Thoracic aorta (tissue), 2 donors: Measurements from ENCODE around the gene LILRB4. TPM values are rescaled to one million over a fixed set of nuclear protein-coding genes. Genes with fewer than 3 reads are reported as not detected.
A peak's percentile ranks its signal among the peaks of the same experiment; 100 is the strongest.
"Not testable (repeated sequence)": the region's sequence is repeated elsewhere in the genome, so short reads cannot be mapped to it uniquely, and the experiment has no call there.

Source experiments
- ATAC-seq: fragments of 150-250 bp; one replicate; pipeline ENCODE4 v1.8.0; 2017; ENCODE audit warnings: low read depth; ENCODE audit not compliant: insufficient number of reproducible peaks, low FRiP score
- DNase-seq: peaks from one replicate; pipeline ENCODE4 v3.0.0-alpha.2; 2020; ENCODE audit warnings: low spot score
- H3K27ac ChIP-seq, 2 donors: fragments of 200-600 bp; sonication (generic); 1 replicate in 1 of 2; 2 replicates in 1 of 2; pipeline ENCODE4 v1.5.1; 2016; ENCODE audit warnings: mild to moderate bottlenecking in 2 of 2, moderate library complexity in 2 of 2
- H3K27me3 ChIP-seq: fragments of 200-600 bp; sonication (generic); replicated peaks from 2 replicates; pipeline ENCODE4 v1.6.0; 2016; ENCODE audit warnings: mild to moderate bottlenecking; ENCODE audit not compliant: insufficient read depth
- H3K36me3 ChIP-seq: fragments of 200-600 bp; sonication (generic); one replicate; pipeline ENCODE4 v1.5.1; 2016
- H3K4me1 ChIP-seq, 2 donors: fragments of 200-600 bp; sonication (generic); 1 replicate in 1 of 2; 2 replicates in 1 of 2; pipeline versions ENCODE4 v1.5.1 to v1.6.0; 2016; ENCODE audit warnings: low read depth in 2 of 2, mild to moderate bottlenecking in 1 of 2; ENCODE audit not compliant: control insufficient read depth in 1 of 2
- H3K4me3 ChIP-seq: fragments of 200-600 bp; sonication (generic); 2 replicates; pipeline ENCODE4 v1.5.1; 2016; ENCODE audit warnings: mild to moderate bottlenecking
- H3K9me3 ChIP-seq: fragments of 200-600 bp; sonication (generic); 2 replicates; pipeline ENCODE4 v1.5.1; 2016
- total RNA-seq, 2 donors: library from RNA; depleted of rRNA; stranded (reverse); fragments of >200 nt; gene quantifications; one replicate each; pipeline versions ENCODE4 v1.1.0 to v1.2.3, GENCODE V29; 2016
- TF ChIP-seq, protein P1 (sequence below): fragments of 200-600 bp; sonication (generic); IDR thresholded peaks from one replicate; pipeline ENCODE4 v1.5.1; 2019; ENCODE audit warnings: antibody characterized with exemption

LILRB4 gene
- total RNA-seq, 2 donors from 2014 or later = 8.5 to 22.5 TPM

DNA sequence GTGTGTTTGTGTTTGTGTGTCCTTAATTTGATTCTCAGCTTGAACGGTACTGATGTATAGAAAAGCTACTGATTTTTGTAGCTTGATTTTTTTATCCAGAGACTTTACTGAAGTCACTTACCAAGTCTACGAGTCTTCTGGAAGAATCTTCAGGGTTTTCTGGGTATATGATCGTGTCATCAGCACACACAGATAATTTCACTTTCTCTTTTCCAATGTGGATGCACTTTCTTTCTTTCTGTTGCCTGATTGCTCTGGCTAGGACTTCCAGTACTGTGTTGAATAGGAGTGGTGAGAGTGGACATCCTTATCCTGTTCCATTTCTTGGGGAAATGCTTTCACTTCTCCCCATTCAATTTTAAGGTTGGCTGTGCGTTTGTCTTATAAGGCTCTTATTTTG is 40.4 kb upstream of the LILRB4 start:
- DNase-seq = no peak
- no peak overlapping the region for H3K27ac ChIP-seq
- H3K9me3 ChIP-seq = no peaks in the 10 kb centered on the region
- H3K27me3 ChIP-seq = no peaks in the 10 kb centered on the region
- H3K4me1 ChIP-seq = no peaks in the 10 kb centered on the region
- H3K36me3 ChIP-seq = no peaks in the 10 kb centered on the region
- no peak overlapping the region for H3K4me3 ChIP-seq
- no peak for ATAC-seq
- TF ChIP-seq, protein P1, sequence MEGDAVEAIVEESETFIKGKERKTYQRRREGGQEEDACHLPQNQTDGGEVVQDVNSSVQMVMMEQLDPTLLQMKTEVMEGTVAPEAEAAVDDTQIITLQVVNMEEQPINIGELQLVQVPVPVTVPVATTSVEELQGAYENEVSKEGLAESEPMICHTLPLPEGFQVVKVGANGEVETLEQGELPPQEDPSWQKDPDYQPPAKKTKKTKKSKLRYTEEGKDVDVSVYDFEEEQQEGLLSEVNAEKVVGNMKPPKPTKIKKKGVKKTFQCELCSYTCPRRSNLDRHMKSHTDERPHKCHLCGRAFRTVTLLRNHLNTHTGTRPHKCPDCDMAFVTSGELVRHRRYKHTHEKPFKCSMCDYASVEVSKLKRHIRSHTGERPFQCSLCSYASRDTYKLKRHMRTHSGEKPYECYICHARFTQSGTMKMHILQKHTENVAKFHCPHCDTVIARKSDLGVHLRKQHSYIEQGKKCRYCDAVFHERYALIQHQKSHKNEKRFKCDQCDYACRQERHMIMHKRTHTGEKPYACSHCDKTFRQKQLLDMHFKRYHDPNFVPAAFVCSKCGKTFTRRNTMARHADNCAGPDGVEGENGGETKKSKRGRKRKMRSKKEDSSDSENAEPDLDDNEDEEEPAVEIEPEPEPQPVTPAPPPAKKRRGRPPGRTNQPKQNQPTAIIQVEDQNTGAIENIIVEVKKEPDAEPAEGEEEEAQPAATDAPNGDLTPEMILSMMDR = no peak

DNA sequence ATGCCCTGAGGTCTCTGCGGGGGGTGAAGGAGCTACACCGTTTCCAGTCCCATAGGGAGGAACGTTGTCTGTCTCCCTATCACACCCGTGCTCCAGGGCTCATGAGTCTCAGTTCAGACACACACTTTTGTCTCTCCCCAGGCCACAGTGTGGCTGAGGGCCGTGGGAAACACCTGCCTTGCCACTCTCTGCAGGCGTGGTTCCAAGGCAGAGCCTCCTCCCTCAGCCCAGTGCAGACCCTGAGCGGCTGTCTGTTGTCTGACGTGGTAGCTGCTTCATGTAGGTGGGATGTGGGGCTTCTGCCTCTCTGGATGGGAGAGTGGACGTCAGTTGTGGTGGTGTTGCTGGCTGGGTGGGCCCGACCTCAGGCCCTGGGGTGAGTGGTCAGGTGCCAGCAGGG is 38.6 kb upstream of the LILRB4 start:
- H3K27ac ChIP-seq, H3K4me1 ChIP-seq, DNase-seq, H3K27me3 ChIP-seq, H3K36me3 ChIP-seq, ATAC-seq, H3K4me3 ChIP-seq, H3K9me3 ChIP-seq: not testable (repeated sequence)

DNA sequence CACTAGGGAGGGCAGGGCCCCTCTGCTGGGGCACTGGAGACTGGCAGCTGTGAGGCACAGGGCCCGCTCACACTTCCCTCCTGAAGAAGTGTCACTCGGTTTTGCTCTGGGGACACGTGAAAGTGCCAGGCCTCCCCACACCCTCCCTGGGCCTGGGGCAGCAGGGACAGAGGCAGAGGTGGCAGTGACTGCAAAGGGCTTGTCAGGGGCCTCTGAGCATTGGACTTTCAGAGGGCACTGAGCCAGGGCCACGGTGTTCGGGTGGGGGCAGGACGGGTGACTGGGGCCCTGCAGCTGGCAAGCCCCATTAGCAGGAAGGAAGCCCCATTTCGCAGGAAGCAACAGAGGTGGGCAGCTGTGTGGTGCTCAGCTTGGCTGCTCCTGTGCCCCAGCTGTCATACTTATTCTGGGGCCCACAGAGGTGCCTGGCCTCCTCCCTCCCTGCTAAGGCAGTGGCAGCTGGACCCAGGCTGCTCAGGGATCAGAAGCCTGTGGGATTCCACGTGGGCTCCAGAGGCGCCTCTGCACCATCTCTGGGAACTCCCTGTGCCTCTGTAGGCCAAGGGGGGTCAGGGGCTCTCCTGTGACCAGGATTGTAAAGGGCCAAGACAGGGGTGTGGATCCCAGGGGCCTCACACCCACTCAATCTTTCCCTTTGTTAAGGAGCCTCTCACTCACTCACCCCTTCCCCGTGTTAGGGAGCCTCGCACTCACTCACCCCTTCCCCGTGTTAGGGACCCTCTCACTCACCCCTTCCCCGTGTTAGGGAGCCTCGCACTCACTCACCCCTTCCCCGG is 37.7 kb upstream of the LILRB4 start:
- not testable (repeated sequence) for H3K4me3 ChIP-seq, H3K36me3 ChIP-seq, ATAC-seq, H3K9me3 ChIP-seq, H3K4me1 ChIP-seq, DNase-seq, H3K27me3 ChIP-seq, H3K27ac ChIP-seq

DNA sequence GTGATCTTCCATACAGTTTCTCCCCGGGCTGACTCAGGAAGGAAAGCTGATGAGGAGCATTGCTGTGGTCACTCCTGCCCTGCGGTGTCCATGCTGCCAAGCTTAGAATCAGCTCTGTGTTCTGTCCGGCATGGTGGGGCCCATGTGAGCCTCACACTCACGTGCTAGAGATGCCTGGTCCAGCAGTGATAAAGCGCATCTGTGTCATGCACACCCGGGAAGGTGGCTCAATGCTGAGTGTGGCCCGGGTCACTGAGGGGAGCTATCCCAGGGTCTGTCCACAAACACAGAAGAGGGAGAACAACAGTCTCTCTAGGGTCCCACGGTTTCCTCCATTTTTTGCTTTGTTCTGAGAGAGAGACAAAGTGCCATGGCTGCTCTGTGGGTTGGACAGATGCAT is 36.0 kb upstream of the LILRB4 start:
- Histone ChIP-seq H3K4me1 (no peaks in the 10 kb centered on the region), H3K4me3 (no peak overlapping the region), H3K27me3 (no peaks in the 10 kb centered on the region), H3K9me3 (no peaks in the 10 kb centered on the region), H3K36me3 (no peaks in the 10 kb centered on the region), H3K27ac (no peak overlapping the region)
- ATAC-seq (no peak), DNase-seq (no peak)
- TF ChIP-seq, protein P1 = no peak

DNA sequence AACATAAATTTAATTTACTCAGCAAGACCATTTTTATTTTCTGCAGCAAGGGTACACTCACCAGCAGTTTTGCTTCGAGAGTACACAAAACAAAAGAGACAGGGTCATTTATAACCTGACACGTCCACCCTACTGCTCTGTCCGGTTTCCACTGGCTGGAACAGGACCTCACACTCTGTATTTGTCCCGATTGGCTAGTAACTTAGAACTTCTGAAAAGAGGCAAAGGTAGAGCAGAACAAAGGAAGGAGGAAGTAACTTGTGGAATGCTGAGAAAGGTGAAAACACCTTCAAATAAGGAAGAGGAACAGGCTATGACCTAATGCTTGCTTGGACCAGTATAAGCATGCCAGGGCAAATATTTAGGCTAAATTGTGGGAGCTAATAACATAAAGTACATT is 34.9 kb upstream of the LILRB4 start:
- not testable (repeated sequence) for ATAC-seq, H3K4me3 ChIP-seq, H3K9me3 ChIP-seq, H3K36me3 ChIP-seq, H3K27me3 ChIP-seq, H3K27ac ChIP-seq, DNase-seq, H3K4me1 ChIP-seq

DNA sequence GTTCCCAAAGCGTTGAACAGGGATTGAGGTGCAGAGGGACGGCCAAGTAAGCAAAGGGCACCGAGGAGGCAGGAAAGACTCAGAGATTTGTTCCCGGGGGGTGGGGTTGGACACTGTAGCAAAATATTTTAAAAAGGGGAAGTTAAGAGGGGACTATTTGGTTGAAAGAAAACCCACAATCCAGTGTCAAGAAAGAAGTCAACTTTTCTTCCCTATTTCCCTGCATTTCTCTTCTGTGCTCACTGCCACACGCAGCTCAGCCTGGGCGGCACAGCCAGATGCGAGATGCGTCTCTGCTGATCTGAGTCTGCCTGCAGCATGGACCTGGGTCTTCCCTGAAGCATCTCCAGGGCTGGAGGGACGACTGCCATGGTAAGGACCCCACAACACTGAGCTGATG is 32.5 kb upstream of the LILRB4 start, which contains the start of gene LILRB1:
Gene LILRB1 (plus strand): TSS at position 223 of the 400 bp plus-strand sequence. CDS start 590 bp downstream, outside the sequence.
- not testable (repeated sequence) for ATAC-seq, H3K9me3 ChIP-seq, H3K27ac ChIP-seq, H3K4me1 ChIP-seq, H3K27me3 ChIP-seq, DNase-seq, H3K36me3 ChIP-seq
- H3K4me3 ChIP-seq = peak within 1 kb of the TSS; percentile 36

DNA sequence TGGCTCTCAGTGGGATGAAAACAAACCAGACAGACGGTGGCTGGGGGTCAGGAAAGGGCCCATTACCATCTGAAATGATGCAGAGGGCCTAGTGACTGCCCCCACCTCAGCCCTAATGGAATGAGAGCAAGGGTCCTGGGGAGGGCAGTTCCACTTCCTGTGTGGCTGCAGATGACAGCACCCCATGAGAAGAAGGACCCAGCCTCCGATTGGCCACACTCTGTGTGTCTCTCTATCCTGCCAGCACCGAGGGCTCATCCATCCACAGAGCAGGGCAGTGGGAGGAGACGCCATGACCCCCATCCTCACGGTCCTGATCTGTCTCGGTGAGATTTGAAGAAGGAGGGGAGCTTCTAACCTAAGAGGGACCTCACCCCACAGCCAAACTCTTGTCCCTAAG is 32.0 kb upstream of the LILRB4 start:
- DNase-seq = no peak
- Histone ChIP-seq H3K27ac (no peak overlapping the region), H3K4me3 (peak overlapping the region; percentile 36), H3K4me1 (no peaks in the 10 kb centered on the region), H3K27me3 (no peaks in the 10 kb centered on the region), H3K36me3 (no peaks in the 10 kb centered on the region), H3K9me3 (no peaks in the 10 kb centered on the region)
- TF ChIP-seq, protein P1 = no peak
- ATAC-seq = no peak

DNA sequence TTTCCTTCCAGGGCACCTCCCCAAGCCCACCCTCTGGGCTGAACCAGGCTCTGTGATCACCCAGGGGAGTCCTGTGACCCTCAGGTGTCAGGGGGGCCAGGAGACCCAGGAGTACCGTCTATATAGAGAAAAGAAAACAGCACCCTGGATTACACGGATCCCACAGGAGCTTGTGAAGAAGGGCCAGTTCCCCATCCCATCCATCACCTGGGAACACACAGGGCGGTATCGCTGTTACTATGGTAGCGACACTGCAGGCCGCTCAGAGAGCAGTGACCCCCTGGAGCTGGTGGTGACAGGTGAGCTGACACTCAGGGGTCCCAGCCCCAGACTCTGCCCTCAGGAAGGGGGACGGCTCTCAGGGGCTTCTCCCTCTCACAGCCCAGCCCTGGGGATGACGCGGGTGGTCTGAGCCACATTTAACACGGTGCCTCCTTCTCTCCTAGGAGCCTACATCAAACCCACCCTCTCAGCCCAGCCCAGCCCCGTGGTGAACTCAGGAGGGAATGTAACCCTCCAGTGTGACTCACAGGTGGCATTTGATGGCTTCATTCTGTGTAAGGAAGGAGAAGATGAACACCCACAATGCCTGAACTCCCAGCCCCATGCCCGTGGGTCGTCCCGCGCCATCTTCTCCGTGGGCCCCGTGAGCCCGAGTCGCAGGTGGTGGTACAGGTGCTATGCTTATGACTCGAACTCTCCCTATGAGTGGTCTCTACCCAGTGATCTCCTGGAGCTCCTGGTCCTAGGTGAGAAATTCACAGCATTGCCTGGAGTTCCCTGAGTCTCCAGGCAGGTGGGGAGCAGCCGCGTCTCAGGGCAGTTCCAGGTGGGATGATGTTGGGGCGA is 31.1 kb upstream of the LILRB4 start:
- not testable (repeated sequence) for ATAC-seq, H3K4me1 ChIP-seq, H3K9me3 ChIP-seq, H3K36me3 ChIP-seq, DNase-seq, H3K4me3 ChIP-seq, H3K27me3 ChIP-seq, H3K27ac ChIP-seq

DNA sequence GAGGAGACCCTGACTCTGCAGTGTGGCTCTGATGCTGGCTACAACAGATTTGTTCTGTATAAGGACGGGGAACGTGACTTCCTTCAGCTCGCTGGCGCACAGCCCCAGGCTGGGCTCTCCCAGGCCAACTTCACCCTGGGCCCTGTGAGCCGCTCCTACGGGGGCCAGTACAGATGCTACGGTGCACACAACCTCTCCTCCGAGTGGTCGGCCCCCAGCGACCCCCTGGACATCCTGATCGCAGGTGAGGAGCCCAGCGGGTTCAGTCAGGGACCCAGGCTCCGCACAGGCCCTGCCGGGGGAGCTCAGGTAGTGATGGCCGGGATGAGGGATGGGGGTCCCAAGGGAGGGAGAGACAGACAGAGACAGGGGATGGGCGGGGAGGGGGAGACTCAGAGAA is 30.3 kb upstream of the LILRB4 start:
- not testable (repeated sequence) for H3K4me3 ChIP-seq, H3K27ac ChIP-seq, DNase-seq, ATAC-seq, H3K9me3 ChIP-seq, H3K27me3 ChIP-seq, H3K36me3 ChIP-seq, H3K4me1 ChIP-seq
